Measurements from ENCODE around the gene YTHDC1. TPM values are rescaled to one million over a fixed set of nuclear protein-coding genes. Genes with fewer than 3 reads are reported as not detected.

The YTHDC1 gene
- total and polyA plus RNA-seq, 2 experiments from 2014 or later, result 45.3 to 75.4 TPM

DNA sequence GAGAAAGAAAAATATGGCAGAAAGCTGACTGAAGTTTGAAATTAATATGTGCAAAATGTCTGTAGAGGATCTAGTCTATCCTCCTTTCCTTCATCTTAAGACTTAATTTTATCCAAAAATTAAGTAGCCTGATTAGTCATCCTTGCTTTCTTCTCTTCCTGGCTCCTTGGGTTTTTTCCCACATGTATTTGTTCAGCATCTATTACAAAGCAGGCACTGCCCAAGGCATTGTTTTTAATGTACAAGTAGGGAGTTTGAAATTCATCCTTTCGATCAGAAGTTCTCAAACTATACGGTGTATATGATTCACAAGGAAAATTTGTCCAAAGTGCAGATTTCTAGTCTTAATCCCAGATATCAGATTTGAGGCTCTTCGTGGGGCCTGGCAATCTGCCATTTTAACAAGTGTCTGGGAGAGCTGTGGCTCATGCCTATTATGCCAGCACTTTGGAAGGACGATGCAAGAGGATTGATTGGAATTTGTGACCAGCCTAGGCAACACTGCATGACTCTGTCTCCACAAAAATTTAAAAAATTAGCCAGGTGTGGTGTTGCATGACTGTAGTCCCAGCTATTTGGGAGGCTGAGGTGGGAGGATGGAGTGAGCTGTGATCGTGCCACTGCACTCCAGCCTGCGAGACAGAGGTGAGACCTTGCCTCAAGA lies 19.4 kb upstream of the YTHDC1 start:
- no peaks in the 10 kb centered on the region for H3K9me2 ChIP-seq (replicated peaks; ENCODE audit: insufficient read depth)
- H3K27ac ChIP-seq, result peak overlapping the region; percentile 56
- no peak for DNase-seq (ENCODE audit: low spot score)
- peak overlapping the region; percentile 39 for H3K4me2 ChIP-seq
- H3K4me1 ChIP-seq (ENCODE audit: insufficient read depth), result peaks cover 6% of the 10 kb centered on the region
- no peak overlapping the region for H2AFZ ChIP-seq
- H4K20me1 ChIP-seq (ENCODE audit: insufficient read depth, poor library complexity, severe bottlenecking), result no peaks in the 10 kb centered on the region
- no peak overlapping the region for H3K4me3 ChIP-seq
- H3K36me3 ChIP-seq (replicated peaks; ENCODE audit: insufficient read depth, low read depth), result no peaks in the 10 kb centered on the region
- no peak for TF ChIP-seq EZH2phosphoT487 (IDR thresholded peaks at IDR 0.05; ENCODE audit: low read depth, severe bottlenecking, unreplicated experiment)
- H3K9me3 ChIP-seq (ENCODE audit: low read depth), result no peaks in the 10 kb centered on the region
- 78% methylated on average over 6 of the region's 6 CpGs for WGBS (ENCODE audit: low lambda C conversion rate, missing lambda C conversion rate)
- no peaks in the 10 kb centered on the region for H3K79me2 ChIP-seq
- H3K27me3 ChIP-seq, result no peaks in the 10 kb centered on the region

DNA sequence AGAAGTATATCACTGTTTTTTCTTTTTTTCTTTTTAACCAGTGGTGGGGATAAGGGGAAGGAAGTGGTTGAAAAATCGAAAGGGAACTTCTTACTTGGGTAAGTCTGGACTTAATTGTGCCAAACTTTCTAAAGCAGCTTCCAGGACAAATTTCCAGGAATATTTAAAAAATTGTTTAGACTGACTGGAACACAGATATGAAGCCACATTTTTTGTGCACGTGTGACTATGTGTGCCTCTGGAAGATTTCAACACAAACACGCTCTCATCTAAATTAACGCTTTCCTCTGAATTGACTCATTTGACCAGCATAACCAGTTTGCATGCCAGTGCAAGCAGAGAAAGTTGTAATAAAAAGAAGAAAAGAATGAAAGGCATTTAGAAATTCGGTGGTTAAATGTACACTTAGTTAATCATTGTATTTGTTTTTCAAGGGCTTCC lies 18.8 kb upstream of the YTHDC1 start:
- Histone ChIP-seq H3K36me3 (replicated peaks; ENCODE audit: insufficient read depth, low read depth) (no peaks in the 10 kb centered on the region), H4K20me1 (ENCODE audit: insufficient read depth, poor library complexity, severe bottlenecking) (no peaks in the 10 kb centered on the region), H2AFZ (no peak overlapping the region), H3K9me2 (replicated peaks; ENCODE audit: insufficient read depth) (no peaks in the 10 kb centered on the region), H3K9me3 (ENCODE audit: low read depth) (no peaks in the 10 kb centered on the region), H3K27ac (peak overlapping the region; percentile 56), H3K4me3 (no peak overlapping the region), H3K79me2 (no peaks in the 10 kb centered on the region), H3K4me2 (peak overlapping the region; percentile 39), H3K4me1 (ENCODE audit: insufficient read depth) (peaks cover 6% of the 10 kb centered on the region), H3K27me3 (no peaks in the 10 kb centered on the region)
- 27% methylated on average over 5 of the region's 5 CpGs for WGBS (ENCODE audit: low lambda C conversion rate, missing lambda C conversion rate)
- no peak for TF ChIP-seq EZH2 (IDR thresholded peaks at IDR 0.05; ENCODE audit: borderline replicate concordance)
- TF ChIP-seq, protein P1, sequence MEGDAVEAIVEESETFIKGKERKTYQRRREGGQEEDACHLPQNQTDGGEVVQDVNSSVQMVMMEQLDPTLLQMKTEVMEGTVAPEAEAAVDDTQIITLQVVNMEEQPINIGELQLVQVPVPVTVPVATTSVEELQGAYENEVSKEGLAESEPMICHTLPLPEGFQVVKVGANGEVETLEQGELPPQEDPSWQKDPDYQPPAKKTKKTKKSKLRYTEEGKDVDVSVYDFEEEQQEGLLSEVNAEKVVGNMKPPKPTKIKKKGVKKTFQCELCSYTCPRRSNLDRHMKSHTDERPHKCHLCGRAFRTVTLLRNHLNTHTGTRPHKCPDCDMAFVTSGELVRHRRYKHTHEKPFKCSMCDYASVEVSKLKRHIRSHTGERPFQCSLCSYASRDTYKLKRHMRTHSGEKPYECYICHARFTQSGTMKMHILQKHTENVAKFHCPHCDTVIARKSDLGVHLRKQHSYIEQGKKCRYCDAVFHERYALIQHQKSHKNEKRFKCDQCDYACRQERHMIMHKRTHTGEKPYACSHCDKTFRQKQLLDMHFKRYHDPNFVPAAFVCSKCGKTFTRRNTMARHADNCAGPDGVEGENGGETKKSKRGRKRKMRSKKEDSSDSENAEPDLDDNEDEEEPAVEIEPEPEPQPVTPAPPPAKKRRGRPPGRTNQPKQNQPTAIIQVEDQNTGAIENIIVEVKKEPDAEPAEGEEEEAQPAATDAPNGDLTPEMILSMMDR (IDR thresholded peaks at IDR 0.05; ENCODE audit: poor library complexity), result no peak
- no peak for TF ChIP-seq EZH2phosphoT487 (IDR thresholded peaks at IDR 0.05; ENCODE audit: low read depth, severe bottlenecking, unreplicated experiment)
- no peak for DNase-seq (ENCODE audit: low spot score)

DNA sequence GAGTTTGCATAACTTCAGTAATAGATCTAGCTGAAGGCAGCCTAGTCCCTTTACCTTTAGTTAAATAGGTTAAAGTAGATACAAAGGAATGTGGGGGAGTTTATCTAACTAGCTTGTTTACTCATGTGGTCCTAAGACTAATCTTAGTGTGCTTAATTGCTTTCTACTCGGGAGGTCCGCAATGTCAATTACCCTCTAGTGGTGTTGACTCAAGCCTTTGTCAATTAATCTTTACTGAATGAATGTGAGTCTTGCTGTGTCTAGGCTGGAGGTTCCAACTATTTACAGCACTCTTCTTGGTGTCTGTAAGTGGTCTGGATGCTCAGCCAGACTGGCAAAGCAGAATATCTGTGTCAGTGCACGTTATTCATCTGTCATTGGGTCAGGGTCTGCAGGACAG lies 17.9 kb upstream of the YTHDC1 start:
- Histone ChIP-seq H3K27me3 (no peaks in the 10 kb centered on the region), H3K9me3 (ENCODE audit: low read depth) (no peaks in the 10 kb centered on the region), H4K20me1 (ENCODE audit: insufficient read depth, poor library complexity, severe bottlenecking) (no peaks in the 10 kb centered on the region), H3K4me3 (no peak overlapping the region), H3K9me2 (replicated peaks; ENCODE audit: insufficient read depth) (no peaks in the 10 kb centered on the region), H3K4me1 (ENCODE audit: insufficient read depth) (peaks cover 6% of the 10 kb centered on the region), H2AFZ (no peak overlapping the region), H3K4me2 (no peak overlapping the region), H3K36me3 (replicated peaks; ENCODE audit: insufficient read depth, low read depth) (no peaks in the 10 kb centered on the region), H3K27ac (peak overlapping the region; percentile 56), H3K79me2 (no peaks in the 10 kb centered on the region)
- DNase-seq (ENCODE audit: low spot score), result no peak
- WGBS (ENCODE audit: low lambda C conversion rate, missing lambda C conversion rate), result 35% methylated on average over 3 of the region's 3 CpGs
- TF ChIP-seq EZH2phosphoT487 (IDR thresholded peaks at IDR 0.05; ENCODE audit: low read depth, severe bottlenecking, unreplicated experiment) (no peak), EZH2 (IDR thresholded peaks at IDR 0.05; ENCODE audit: borderline replicate concordance) (no peak)
- TF ChIP-seq, protein P1 (IDR thresholded peaks at IDR 0.05; ENCODE audit: poor library complexity), result no peak

DNA sequence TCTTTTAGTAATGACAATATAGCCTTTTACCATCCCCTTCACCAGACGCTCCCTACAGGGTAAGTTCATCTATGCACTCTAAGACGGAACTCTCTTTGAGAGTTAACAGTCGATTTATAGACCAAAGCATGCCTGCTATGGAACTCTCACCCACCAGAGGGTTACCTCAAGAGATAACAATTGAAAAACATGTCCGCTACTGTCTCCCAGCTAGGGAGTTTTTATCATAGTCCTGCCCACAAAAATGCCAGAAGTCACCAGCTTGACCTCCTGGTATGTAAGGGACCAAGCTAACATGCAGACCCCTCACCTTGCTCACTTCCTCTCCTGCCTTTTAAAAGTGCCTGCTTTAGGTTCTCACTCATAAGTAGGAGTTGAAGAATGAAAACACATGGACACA lies 16.7 kb upstream of the YTHDC1 start:
- WGBS (ENCODE audit: low lambda C conversion rate, missing lambda C conversion rate), result 86% methylated on average over 4 of the region's 4 CpGs
- Histone ChIP-seq H3K9me2 (replicated peaks; ENCODE audit: insufficient read depth) (no peaks in the 10 kb centered on the region), H3K79me2 (no peaks in the 10 kb centered on the region), H4K20me1 (ENCODE audit: insufficient read depth, poor library complexity, severe bottlenecking) (no peaks in the 10 kb centered on the region), H3K36me3 (replicated peaks; ENCODE audit: insufficient read depth, low read depth) (no peaks in the 10 kb centered on the region), H3K9me3 (ENCODE audit: low read depth) (no peaks in the 10 kb centered on the region), H3K27ac (no peak overlapping the region), H3K27me3 (no peaks in the 10 kb centered on the region), H3K4me2 (no peak overlapping the region), H3K4me1 (ENCODE audit: insufficient read depth) (peaks cover 6% of the 10 kb centered on the region), H2AFZ (no peak overlapping the region), H3K4me3 (no peak overlapping the region)
- TF ChIP-seq EZH2phosphoT487 (IDR thresholded peaks at IDR 0.05; ENCODE audit: low read depth, severe bottlenecking, unreplicated experiment), result no peak
- TF ChIP-seq EZH2 (IDR thresholded peaks at IDR 0.05; ENCODE audit: borderline replicate concordance), result no peak
- TF ChIP-seq, protein P1 (IDR thresholded peaks at IDR 0.05; ENCODE audit: poor library complexity), result no peak
- no peak for DNase-seq (ENCODE audit: low spot score)
